K562 (cell line): Measurements from ENCODE around the gene TRIM62. TPM values are rescaled to one million over a fixed set of nuclear protein-coding genes. Genes with fewer than 3 reads are reported as not detected.

Source experiments
- CAMTA2 ChIP-seq: fragments of 250-450 bp; sonication (Bioruptor Pico); conservative IDR thresholded peaks from 2 replicates; pipeline ENCODE4 v1.5.1; 2022
- PHB ChIP-seq: fragments of 250-450 bp; sonication (Bioruptor Pico); IDR thresholded peaks from 2 replicates; pipeline ENCODE4 v1.5.0; 2021
- polyA plus RNA-seq, 8 experiments: library from polyadenylated mRNA; depleted of rRNA in 4 of 8; stranded (reverse) in 5 of 8; unstranded in 3 of 8; fragments of >200 nt; fragmentation: Nextera tagmentation in 2 of 8; fragmentation: Illumina TruSeq in 1 of 8; extraction: Ambion mirVana in 2 of 8; extraction: Trizol in 1 of 8; gene quantifications; 2 replicates each; pipeline versions ENCODE4 v1.2.1 to v1.2.3, GENCODE V29; 2011 to 2014; ENCODE audit warnings: inconsistent platforms in 1 of 8, missing spikeins in 1 of 8
- total RNA-seq, 7 experiments: library from RNA; depleted of rRNA in 6 of 7; stranded (reverse); fragments of >200 nt in 6 of 7; fragmentation: Illumina TruSeq in 2 of 7; extraction: Trizol in 2 of 7; gene quantifications; 2 replicates each; pipeline versions ENCODE4 v1.2.1 to v1.2.3, GENCODE V29; 2011 to 2021; ENCODE audit warnings: low replicate concordance in 1 of 7
- TF ChIP-seq, protein P1 (sequence below): fragments of 450-650 bp; formaldehyde crosslinking; IDR thresholded peaks from 2 replicates; pipeline ENCODE4 v1.4.0; 2022; ENCODE audit warnings: mild to moderate bottlenecking, moderate library complexity
- TF ChIP-seq, protein P2 (sequence below): fragments of 450-650 bp; formaldehyde crosslinking; IDR thresholded peaks from 2 replicates; pipeline ENCODE4 v1.4.0; 2022; ENCODE audit warnings: missing genetic modification characterization
- TF ChIP-seq, protein P3 (sequence below), 2 experiments: IDR thresholded peaks in 1 of 2; conservative IDR thresholded peaks in 1 of 2; 2 replicates each; pipeline ENCODE4 v1.6.1; 2016; ENCODE audit warnings: low read depth in 2 of 2, mild to moderate bottlenecking in 1 of 2, missing compliant biosample characterization in 1 of 2, missing genetic modification characterization in 1 of 2, moderate library complexity in 1 of 2
- TF ChIP-seq, protein P4 (sequence below): sonication (generic); formaldehyde crosslinking; IDR thresholded peaks from 2 replicates; pipeline ENCODE4 v1.8.0; 2022; ENCODE audit warnings: missing genetic modification reagents, mild to moderate bottlenecking, moderate library complexity, borderline replicate concordance

Gene TRIM62
- total and polyA plus RNA-seq, 9 of the 15 experiments (the other 6 are each of a cell fraction or from before 2014, with no cell fraction given) = 0.18 to 2.3 (median 0.52) TPM

DNA sequence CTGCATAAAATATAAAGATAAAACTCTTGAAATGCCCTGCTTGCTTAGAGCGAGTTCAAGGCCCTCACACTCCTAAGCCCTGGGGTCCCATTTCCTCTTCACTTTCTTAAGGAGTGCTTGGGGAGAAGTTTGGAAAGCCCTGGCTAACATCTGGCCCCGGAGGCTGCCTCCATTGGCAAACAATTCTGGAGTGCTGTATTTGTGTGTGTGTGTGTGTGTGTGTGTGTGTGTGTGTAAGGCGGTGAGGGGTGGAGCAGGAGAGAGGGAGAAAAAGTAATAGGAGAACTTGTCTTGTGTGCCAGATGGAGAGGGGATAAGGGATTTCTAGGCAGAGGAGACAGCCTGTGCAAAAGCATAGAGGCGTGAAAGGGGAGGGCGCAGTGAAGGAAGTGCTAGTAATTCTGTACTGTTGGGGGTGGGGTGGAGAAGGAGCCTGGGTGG, 578 bp upstream of the TRIM62 start (continued):
- TF ChIP-seq, protein P1, sequence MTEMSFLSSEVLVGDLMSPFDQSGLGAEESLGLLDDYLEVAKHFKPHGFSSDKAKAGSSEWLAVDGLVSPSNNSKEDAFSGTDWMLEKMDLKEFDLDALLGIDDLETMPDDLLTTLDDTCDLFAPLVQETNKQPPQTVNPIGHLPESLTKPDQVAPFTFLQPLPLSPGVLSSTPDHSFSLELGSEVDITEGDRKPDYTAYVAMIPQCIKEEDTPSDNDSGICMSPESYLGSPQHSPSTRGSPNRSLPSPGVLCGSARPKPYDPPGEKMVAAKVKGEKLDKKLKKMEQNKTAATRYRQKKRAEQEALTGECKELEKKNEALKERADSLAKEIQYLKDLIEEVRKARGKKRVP = no peak
- TF ChIP-seq, protein P2, sequence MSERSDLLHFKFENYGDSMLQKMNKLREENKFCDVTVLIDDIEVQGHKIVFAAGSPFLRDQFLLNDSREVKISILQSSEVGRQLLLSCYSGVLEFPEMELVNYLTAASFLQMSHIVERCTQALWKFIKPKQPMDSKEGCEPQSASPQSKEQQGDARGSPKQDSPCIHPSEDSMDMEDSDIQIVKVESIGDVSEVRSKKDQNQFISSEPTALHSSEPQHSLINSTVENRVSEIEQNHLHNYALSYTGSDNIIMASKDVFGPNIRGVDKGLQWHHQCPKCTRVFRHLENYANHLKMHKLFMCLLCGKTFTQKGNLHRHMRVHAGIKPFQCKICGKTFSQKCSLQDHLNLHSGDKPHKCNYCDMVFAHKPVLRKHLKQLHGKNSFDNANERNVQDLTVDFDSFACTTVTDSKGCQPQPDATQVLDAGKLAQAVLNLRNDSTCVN (CRISPR knock-in tag) = peak; percentile 88; the same call in 1 of the 2 replicates
- TF ChIP-seq, protein P3, sequence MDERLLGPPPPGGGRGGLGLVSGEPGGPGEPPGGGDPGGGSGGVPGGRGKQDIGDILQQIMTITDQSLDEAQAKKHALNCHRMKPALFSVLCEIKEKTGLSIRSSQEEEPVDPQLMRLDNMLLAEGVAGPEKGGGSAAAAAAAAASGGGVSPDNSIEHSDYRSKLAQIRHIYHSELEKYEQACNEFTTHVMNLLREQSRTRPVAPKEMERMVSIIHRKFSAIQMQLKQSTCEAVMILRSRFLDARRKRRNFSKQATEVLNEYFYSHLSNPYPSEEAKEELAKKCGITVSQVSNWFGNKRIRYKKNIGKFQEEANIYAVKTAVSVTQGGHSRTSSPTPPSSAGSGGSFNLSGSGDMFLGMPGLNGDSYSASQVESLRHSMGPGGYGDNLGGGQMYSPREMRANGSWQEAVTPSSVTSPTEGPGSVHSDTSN (CRISPR knock-in tag; IDR thresholded peaks at IDR 0.05; ENCODE audit: low read depth) = no peak
- TF ChIP-seq, protein P3 (tag; conservative IDR thresholded peaks at IDR 0.05; ENCODE audit: low read depth) = peak; percentile 27; the same call in 1 of the 2 replicates
- no peak for TF ChIP-seq CAMTA2
- TF ChIP-seq PHB (CRISPR knock-in tag) = no peak
- TF ChIP-seq, protein P4, sequence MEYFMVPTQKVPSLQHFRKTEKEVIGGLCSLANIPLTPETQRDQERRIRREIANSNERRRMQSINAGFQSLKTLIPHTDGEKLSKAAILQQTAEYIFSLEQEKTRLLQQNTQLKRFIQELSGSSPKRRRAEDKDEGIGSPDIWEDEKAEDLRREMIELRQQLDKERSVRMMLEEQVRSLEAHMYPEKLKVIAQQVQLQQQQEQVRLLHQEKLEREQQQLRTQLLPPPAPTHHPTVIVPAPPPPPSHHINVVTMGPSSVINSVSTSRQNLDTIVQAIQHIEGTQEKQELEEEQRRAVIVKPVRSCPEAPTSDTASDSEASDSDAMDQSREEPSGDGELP (CRISPR knock-in tag) = 0 out of 2 replicates have a peak, but pooled peaks have one; percentile 5
- TF ChIP-seq, all 486 proteins: peak for 10
